ENCODE results near the gene LY6G5B. TPM values are rescaled to one million over a fixed set of nuclear protein-coding genes. Genes with fewer than 3 reads are reported as not detected.

Gene LY6G5B
- 1 to 10 TPM in 3 of 4 donors, under 1 TPM in 1; 0.70 to 9.5 (median 4.5) TPM for total RNA-seq

DNA sequence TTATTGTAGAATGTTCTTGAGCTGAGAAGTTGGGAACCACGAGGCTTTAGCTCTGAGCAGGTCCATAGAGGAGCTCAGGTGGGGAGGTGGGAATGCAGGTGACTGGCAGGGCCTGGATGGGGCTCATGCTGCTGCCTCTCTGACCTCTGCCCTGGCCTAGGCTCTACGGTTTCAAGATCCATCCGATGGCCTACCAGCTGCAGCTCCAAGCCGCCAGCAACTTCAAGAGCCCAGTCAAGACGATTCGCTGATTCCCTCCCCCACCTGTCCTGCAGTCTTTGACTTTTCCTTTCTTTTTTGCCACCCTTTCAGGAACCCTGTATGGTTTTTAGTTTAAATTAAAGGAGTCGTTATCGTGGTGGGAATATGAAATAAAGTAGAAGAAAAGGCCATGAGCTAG lies at the start of gene LY6G5B:
Gene LY6G5B (plus strand): TSS at position 301 of the 400 bp plus-strand sequence. CDS start 975 bp downstream, outside the sequence.
- H3K9me3 ChIP-seq: no peaks in the 10 kb centered on the region
- H3K4me3 ChIP-seq: no peak within 1 kb of the TSS
- H3K27me3 ChIP-seq: no peaks in the 10 kb centered on the region
- peaks cover 44 to 77% (median 50%) of the 10 kb centered on the region in 3 donors for H3K36me3 ChIP-seq
- intact Hi-C loops (cut with DNase I): no loop called here
- TF ChIP-seq, protein P1, sequence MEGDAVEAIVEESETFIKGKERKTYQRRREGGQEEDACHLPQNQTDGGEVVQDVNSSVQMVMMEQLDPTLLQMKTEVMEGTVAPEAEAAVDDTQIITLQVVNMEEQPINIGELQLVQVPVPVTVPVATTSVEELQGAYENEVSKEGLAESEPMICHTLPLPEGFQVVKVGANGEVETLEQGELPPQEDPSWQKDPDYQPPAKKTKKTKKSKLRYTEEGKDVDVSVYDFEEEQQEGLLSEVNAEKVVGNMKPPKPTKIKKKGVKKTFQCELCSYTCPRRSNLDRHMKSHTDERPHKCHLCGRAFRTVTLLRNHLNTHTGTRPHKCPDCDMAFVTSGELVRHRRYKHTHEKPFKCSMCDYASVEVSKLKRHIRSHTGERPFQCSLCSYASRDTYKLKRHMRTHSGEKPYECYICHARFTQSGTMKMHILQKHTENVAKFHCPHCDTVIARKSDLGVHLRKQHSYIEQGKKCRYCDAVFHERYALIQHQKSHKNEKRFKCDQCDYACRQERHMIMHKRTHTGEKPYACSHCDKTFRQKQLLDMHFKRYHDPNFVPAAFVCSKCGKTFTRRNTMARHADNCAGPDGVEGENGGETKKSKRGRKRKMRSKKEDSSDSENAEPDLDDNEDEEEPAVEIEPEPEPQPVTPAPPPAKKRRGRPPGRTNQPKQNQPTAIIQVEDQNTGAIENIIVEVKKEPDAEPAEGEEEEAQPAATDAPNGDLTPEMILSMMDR (IDR thresholded peaks at IDR 0.05): no peak
- TF ChIP-seq POLR2A (IDR thresholded peaks at IDR 0.05): no peak
- peaks cover 8 to 29% (median 19%) of the 10 kb centered on the region in 3 donors for H3K4me1 ChIP-seq
- 60 to 83% methylated on average over 1 to 4 of the region's 8 CpGs for WGBS, 2 donors
- DNase-seq: no peak
- no peak within 1 kb of the TSS for H3K27ac ChIP-seq

- 1 to 6% methylated on average over 15 to 25 of the region's 67 CpGs for WGBS, 2 donors
- TF ChIP-seq POLR2A (IDR thresholded peaks at IDR 0.05): peak in 3 of 4 donors; percentile 52 to 77 (median 75)
- TF ChIP-seq, protein P1 (IDR thresholded peaks at IDR 0.05): no peak
- no peaks in the 10 kb centered on the region for H3K9me3 ChIP-seq
- no peak for DNase-seq
- intact Hi-C loops (cut with DNase I): no loop called here
- H3K27ac ChIP-seq: peak within 1 kb of the TSS; percentile 97 to 99 (median 98)
- H3K4me1 ChIP-seq: peaks cover 11 to 35% (median 14%) of the 10 kb centered on the region in 3 donors
- no peaks in the 10 kb centered on the region for H3K27me3 ChIP-seq
- peaks cover 20 to 26% (median 24%) of the 10 kb centered on the region in 3 donors for H3K36me3 ChIP-seq
- H3K4me3 ChIP-seq: peak within 1 kb of the TSS; percentile 80 to 98 (median 86)
Observed at GRCh38 chr6:31620586-31621319, 49.0 kb upstream of the LY6G5B start, which contains the start of gene PRRC2A. Gene PRRC2A (plus strand): TSS chr6:31620715. CDS start chr6:31622790, 2,075 bp downstream.

- H3K4me3 ChIP-seq: peak overlapping the region; percentile 80 to 98 (median 86)
- H3K9me3 ChIP-seq: no peaks in the 10 kb centered on the region
- peaks cover 11 to 35% (median 14%) of the 10 kb centered on the region in 3 donors for H3K4me1 ChIP-seq
- intact Hi-C loops (cut with DNase I): no loop called here
- no peaks in the 10 kb centered on the region for H3K27me3 ChIP-seq
- no peak for DNase-seq
- no peak for TF ChIP-seq POLR2A (IDR thresholded peaks at IDR 0.05)
- TF ChIP-seq, protein P1 (IDR thresholded peaks at IDR 0.05): no peak
- 3 to 6% methylated on average over 15 of the region's 15 CpGs for WGBS, 2 donors
- peaks cover 27 to 32% (median 28%) of the 10 kb centered on the region in 3 donors for H3K36me3 ChIP-seq
- peak overlapping the region; percentile 97 to 99 (median 98) for H3K27ac ChIP-seq
Observed at GRCh38 chr6:31621320-31621939, 48.3 kb upstream of the LY6G5B start.

GRCh38 chr6:31621991-31622390 lies 47.8 kb upstream of the LY6G5B start:
- Histone ChIP-seq H3K9me3 (no peaks in the 10 kb centered on the region), H3K27ac (peak overlapping the region; percentile 97 to 99 (median 98)), H3K27me3 (no peaks in the 10 kb centered on the region), H3K4me1 (peaks cover 11 to 35% (median 14%) of the 10 kb centered on the region in 3 donors), H3K36me3 (peaks cover 33 to 38% (median 34%) of the 10 kb centered on the region in 3 donors), H3K4me3 (peak overlapping the region; percentile 80 to 98 (median 86))
- no peak for DNase-seq
- 15 to 20% methylated on average over 4 of the region's 4 CpGs for WGBS, 2 donors
- intact Hi-C loops (cut with DNase I): no loop called here
- TF ChIP-seq, protein P1 (IDR thresholded peaks at IDR 0.05): no peak
- no peak for TF ChIP-seq POLR2A (IDR thresholded peaks at IDR 0.05)

DNA sequence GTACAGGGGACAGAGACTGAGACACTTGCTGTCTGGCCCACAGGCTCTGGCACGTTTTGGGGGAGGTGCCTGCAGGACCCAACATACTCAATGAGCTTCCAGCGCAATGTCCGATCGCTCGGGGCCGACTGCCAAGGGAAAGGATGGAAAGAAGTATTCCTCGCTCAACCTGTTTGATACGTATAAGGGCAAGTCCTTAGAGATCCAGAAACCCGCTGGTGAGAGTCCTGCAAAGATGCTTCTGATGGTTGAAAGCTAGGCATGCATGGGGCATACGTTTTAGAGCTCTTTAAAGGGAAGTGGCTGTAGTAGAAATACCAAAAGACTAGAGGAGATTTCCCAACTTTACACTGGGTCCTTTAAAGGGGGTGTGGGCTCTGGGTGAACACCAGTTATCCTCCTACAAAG lies 47.1 kb upstream of the LY6G5B start:
- intact Hi-C loops (cut with DNase I): no loop called here
- Histone ChIP-seq H3K4me3 (peak overlapping the region in 3 of 4 donors; percentile 80 to 98 (median 91)), H3K27me3 (no peaks in the 10 kb centered on the region), H3K9me3 (no peaks in the 10 kb centered on the region), H3K36me3 (peaks cover 38 to 45% (median 41%) of the 10 kb centered on the region in 3 donors), H3K4me1 (peaks cover 11 to 35% (median 14%) of the 10 kb centered on the region in 3 donors), H3K27ac (peak overlapping the region; percentile 97 to 99 (median 98))
- WGBS, 2 donors: 22 to 29% methylated on average over 10 of the region's 10 CpGs
- DNase-seq: no peak
- TF ChIP-seq, protein P1 (IDR thresholded peaks at IDR 0.05): no peak
- no peak for TF ChIP-seq POLR2A (IDR thresholded peaks at IDR 0.05)
